AG04450 (cell line): ENCODE data around the gene GPC5. TPM values are rescaled to one million over a fixed set of nuclear protein-coding genes. Genes with fewer than 3 reads are reported as not detected.

Source experiments
- CTCF ChIA-PET: fragments of 300-600, 350-600 bp; formaldehyde crosslinking; extraction: SDS; loops from one replicate; lab custom pipeline; 2022; ENCODE audit warnings: antibody characterized with exemption, inconsistent platforms; lab: Charles Lee
- POLR2A ChIA-PET: fragments of 350-600 bp; formaldehyde crosslinking; extraction: SDS; loops from one replicate; lab custom pipeline; 2021; ENCODE audit warnings: antibody characterized with exemption, inconsistent platforms; lab: Yijun Ruan, JAX
- DNase-seq: peaks from one replicate; pipeline ENCODE4 v3.0.0-alpha.2; 2011; ENCODE audit warnings: low read depth, low spot score
- H3K27ac ChIP-seq: one replicate; pipeline ENCODE4 v1.5.1; 2012; ENCODE audit warnings: low read depth, low read length, control low read depth
- H3K27me3 ChIP-seq: one replicate; pipeline ENCODE4 v1.6.0; 2012; ENCODE audit warnings: low read length; ENCODE audit not compliant: control insufficient read depth, insufficient read depth
- H3K4me3 ChIP-seq: 2 replicates; pipeline ENCODE4 v1.5.1; 2011; ENCODE audit warnings: mild to moderate bottlenecking, low read depth, low read length, control low read depth
- H3K9me3 ChIP-seq: 2 replicates; pipeline ENCODE4 v1.5.1; 2012; ENCODE audit warnings: low read length; ENCODE audit not compliant: control insufficient read depth, insufficient read depth
- polyA plus RNA-seq: library from polyadenylated mRNA; depleted of rRNA; stranded (reverse); fragments of >200 nt; gene quantifications from 2 replicates; pipeline ENCODE4 v1.2.3, GENCODE V29; 2011
- TF ChIP-seq, protein P1 (sequence below): IDR thresholded peaks from 2 replicates; pipeline ENCODE4 v1.5.1; 2011; ENCODE audit warnings: low read depth, low read length, control low read depth, inconsistent platforms

The GPC5 gene
- polyA plus RNA-seq, 1 experiment: 3.6 TPM

DNA sequence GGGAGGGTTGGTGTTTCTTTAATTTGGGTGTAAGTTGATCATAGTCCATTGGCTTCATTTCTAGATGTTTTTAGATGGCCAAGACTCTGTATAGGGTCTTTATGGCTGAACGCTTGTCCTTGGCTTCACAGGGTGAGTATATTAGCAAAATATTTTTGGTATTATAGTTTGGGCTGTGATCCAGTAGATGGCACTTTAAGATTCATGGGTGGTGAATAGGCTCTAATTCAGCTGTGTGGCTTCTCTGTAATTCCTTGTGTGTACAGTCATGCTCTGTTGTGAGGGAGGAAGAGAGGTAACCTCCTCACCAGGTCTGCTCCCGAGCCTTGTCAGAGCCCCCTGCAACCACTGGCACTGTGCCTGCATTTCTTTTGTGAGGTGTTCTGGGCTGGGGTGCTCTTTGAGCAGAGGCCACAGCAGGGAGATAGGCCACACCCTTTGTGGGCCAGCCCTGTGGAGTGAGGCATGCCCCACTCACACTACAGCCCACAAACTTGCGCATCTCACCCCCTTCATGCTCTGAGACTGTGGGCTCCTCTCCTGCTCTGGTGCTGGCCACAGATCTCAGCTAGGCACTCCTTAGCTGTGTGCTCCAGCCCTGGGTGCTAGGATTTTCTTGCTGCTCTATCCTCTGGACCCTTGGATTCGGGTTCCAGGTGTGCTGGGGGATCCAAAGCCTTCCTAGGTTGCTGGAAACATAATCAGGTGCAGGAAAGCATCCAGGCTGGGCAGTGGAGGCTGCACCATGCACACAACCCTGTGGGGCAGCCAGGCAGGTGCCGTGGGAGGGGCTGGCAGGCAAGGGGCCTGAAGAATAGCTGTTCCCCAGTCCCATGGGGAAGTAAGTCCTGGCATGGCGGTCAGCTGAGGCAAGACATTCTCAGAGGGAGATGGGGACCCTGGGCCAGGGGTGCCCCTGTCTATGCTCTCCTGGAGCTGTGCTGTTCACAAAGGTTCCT is 193.9 kb downstream of the GPC5 start:
- TF ChIP-seq, protein P1, sequence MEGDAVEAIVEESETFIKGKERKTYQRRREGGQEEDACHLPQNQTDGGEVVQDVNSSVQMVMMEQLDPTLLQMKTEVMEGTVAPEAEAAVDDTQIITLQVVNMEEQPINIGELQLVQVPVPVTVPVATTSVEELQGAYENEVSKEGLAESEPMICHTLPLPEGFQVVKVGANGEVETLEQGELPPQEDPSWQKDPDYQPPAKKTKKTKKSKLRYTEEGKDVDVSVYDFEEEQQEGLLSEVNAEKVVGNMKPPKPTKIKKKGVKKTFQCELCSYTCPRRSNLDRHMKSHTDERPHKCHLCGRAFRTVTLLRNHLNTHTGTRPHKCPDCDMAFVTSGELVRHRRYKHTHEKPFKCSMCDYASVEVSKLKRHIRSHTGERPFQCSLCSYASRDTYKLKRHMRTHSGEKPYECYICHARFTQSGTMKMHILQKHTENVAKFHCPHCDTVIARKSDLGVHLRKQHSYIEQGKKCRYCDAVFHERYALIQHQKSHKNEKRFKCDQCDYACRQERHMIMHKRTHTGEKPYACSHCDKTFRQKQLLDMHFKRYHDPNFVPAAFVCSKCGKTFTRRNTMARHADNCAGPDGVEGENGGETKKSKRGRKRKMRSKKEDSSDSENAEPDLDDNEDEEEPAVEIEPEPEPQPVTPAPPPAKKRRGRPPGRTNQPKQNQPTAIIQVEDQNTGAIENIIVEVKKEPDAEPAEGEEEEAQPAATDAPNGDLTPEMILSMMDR: no peak
- peaks cover 5% of the 10 kb centered on the region; the same call in 1 of the 2 replicates for H3K9me3 ChIP-seq
- no peak overlapping the region for H3K27ac ChIP-seq
- POLR2A ChIA-PET: no interaction called here
- no peaks in the 10 kb centered on the region for H3K27me3 ChIP-seq
- H3K4me3 ChIP-seq: no peak overlapping the region
- no peak for DNase-seq
- CTCF ChIA-PET: no interaction called here

DNA sequence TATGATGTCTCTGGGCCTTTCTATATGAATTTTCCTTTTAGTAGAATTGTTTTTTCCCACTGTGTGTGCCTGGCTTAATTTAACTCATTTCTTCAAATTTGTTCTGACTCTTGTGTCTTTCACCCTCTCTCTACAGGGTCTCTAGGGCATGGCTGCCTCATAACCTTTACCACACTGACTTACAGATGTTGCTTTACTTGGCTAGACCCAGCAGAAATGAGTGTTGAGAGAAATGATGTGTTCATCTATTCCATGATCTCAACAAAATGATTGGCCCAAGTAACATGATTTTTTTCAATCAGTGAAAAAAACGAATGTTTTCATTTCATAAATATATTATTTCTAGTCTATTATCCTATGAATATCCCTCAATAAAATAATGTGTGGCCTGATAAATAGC is 195.0 kb downstream of the GPC5 start:
- TF ChIP-seq, protein P1: no peak
- Histone ChIP-seq H3K4me3 (no peak overlapping the region), H3K9me3 (peaks cover 5% of the 10 kb centered on the region; the same call in 1 of the 2 replicates), H3K27me3 (no peaks in the 10 kb centered on the region), H3K27ac (no peak overlapping the region)
- POLR2A ChIA-PET: no interaction called here
- CTCF ChIA-PET: no interaction called here
- no peak for DNase-seq

DNA sequence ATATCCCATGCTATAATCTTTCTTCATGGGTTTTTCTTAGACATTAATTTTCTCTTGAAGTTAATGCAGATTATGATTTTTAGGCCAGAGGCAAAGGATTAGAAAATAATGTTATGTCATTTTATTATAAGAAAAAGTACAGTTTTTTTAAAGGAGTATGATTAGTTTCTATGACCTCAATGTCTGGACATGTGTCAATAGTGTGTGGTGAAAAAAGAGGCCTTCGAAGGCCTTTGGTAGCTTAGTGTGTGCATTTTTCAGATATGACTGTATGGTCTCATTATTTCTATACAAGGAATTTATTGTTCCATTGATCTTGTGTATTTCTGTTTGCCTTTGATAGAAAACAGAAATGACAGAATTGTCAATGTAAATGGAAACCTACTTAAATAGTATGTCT is 195.6 kb downstream of the GPC5 start:
- Histone ChIP-seq H3K4me3 (no peak overlapping the region), H3K27ac (no peak overlapping the region), H3K9me3 (peaks cover 5% of the 10 kb centered on the region; the same call in 1 of the 2 replicates), H3K27me3 (no peaks in the 10 kb centered on the region)
- CTCF ChIA-PET: no interaction called here
- DNase-seq: no peak
- POLR2A ChIA-PET: no interaction called here
- TF ChIP-seq, protein P1: no peak

DNA sequence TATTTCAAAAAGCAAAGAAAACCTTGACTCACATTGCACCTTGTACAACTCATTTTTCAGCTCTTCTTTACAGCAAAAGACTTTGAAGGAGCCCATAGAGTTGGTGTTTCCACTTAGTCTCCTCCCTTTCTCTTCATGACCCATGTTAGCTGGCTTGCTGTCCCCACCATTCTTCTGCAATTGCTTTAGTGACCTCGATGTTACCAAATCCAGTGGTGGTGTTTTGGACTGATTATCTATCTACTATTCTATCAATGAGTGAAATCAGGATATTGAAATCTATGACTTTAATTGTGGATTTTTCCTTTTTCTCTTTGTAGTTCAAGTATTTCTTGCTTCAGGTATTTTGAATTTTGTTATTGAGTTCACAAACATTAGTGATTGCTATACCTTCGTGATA is 197.3 kb downstream of the GPC5 start:
- Histone ChIP-seq H3K9me3 (peaks cover 5% of the 10 kb centered on the region; the same call in 1 of the 2 replicates), H3K4me3 (no peak overlapping the region), H3K27ac (no peak overlapping the region), H3K27me3 (no peaks in the 10 kb centered on the region)
- CTCF ChIA-PET: no interaction called here
- TF ChIP-seq, protein P1: no peak
- POLR2A ChIA-PET: no interaction called here
- DNase-seq: no peak

DNA sequence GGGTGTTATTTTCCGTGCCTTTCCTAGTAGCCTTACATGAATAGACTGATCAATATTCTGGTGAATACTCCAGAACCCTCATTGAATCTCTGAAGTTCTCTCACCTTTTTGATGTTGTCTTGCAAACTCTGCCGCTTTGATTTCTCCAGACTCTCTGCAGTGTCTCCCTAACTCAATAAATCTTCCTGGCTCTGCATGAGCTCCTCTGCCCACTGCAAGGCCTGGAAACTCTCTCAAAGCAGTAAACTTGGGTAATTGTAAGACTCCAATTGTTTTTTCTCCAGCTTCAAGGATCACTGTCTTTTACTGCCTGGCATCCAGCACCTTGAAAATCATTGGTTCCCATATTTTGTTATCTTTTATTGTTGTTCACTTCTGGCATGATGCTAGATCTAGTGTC is 198.4 kb downstream of the GPC5 start:
- Histone ChIP-seq H3K9me3 (peaks cover 5% of the 10 kb centered on the region; the same call in 1 of the 2 replicates), H3K4me3 (no peak overlapping the region), H3K27me3 (no peaks in the 10 kb centered on the region), H3K27ac (no peak overlapping the region)
- no peak for DNase-seq
- TF ChIP-seq, protein P1: no peak
- POLR2A ChIA-PET: no interaction called here
- CTCF ChIA-PET: no interaction called here
